HG02678 (cell line): ENCODE data around the gene OR6P1.

Experiments
- ATAC-seq: cut with Tn5 transposase; IDR thresholded peaks from one replicate; pipeline ENCODE4 v1.9.1; 2021; ENCODE audit warnings: mild to moderate bottlenecking, moderate library complexity; ENCODE audit not compliant: unreplicated experiment

The OR6P1 gene

GRCh38 chr1:158570480-158570879 is at the start of gene OR6P1:
OR6P1 (minus strand) TSS chr1:158570580; CDS start chr1:158563604, 6,976 bp downstream.
- ATAC-seq, result no peak

DNA sequence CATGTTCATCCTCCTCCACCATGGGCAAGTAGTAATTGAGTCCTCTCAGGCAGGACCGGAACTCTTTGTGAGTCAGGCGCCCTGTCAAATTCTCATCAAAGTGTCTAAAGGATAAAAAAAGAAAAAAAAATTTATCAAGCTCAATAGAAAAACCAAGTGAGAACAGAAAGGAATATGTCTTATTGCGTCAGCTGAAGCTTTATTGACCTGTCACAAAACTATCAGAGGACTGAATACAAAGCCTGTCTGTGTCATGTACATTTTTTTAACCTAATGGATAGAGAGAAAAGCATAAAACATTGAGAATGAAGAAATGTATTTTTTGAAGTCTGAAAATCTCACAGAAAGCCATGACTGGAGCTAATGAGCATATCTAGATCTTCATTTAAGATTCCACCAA is 43.4 kb upstream of the OR6P1 start:
- no peak for ATAC-seq

DNA sequence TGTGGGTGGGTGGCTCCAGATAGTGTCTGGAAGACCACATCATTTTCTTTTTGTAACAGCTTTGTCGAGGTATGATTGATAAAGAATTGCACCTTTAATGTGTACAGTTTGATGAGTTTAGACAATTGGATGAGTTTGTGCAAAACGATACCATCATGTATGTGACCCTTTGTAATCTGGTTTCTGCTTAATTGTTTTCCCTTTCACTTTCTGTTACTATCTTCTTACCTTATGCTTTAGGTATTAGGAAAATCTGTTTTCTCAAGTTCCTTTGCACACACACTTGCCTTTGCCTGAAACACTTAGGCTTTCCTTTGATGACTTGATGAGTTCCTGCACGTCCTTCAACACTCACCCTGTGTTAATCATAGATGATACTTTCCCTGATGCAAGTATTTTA is 41.5 kb upstream of the OR6P1 start:
- ATAC-seq, result no peak

DNA sequence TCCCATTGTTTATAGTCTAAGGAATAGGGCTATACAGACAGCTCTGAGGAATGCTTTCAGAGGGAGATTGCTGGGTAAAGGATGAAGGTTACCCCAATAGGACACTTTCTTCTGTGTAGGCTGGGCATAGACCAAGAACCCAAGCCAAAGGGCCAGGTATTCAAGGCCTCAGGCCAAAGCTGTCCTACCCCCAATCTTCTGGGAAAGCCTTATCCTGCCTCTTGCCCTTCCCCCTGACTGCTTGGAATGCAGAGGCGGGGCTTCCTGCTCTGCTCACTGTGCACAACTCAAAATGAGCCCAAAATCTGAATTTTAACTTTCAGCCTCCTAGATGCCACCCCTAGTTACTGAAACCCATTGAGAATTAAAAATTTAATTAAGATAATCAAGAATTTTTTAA is 36.9 kb upstream of the OR6P1 start:
- ATAC-seq, result no peak

GRCh38 chr1:158604968-158605367 is 34.6 kb upstream of the OR6P1 start, which contains the start of gene OR10Z1:
OR10Z1 (plus strand) TSS chr1:158605268; CDS start chr1:158606439, 1,171 bp downstream.
- no peak for ATAC-seq

- no peak for ATAC-seq
These were observed 30.4 kb upstream of the OR6P1 start for GRCh38 chr1:158600735-158601134.

- no peak for ATAC-seq
These were observed 16.6 kb upstream of the OR6P1 start for GRCh38 chr1:158586942-158587341.

GRCh38 chr1:158583962-158584361 is 13.6 kb upstream of the OR6P1 start:
- no peak for ATAC-seq

DNA sequence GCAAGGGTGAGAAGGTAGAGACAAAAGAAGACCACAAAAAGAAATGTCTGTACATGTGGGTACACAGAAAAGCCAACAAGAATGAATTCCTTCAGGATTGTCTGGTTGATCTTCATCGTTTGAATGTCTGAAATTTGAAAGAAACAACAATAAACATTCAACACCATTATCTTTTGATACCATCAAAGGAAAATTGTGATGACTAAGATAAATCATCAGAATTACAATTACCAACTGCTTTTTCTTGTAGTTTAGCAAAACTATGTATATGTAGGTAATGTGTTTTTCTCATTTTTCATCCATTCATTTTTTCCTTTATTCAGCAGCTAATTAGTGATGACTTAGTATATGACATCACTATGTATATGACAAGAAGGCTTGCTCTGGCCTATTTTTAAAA is 9.4 kb upstream of the OR6P1 start, which contains the start of gene OR10X1:
OR10X1 (minus strand) TSS at position 167 of the 400 bp plus-strand sequence; CDS start at position 167, 0 bp downstream.
- ATAC-seq, result no peak

DNA sequence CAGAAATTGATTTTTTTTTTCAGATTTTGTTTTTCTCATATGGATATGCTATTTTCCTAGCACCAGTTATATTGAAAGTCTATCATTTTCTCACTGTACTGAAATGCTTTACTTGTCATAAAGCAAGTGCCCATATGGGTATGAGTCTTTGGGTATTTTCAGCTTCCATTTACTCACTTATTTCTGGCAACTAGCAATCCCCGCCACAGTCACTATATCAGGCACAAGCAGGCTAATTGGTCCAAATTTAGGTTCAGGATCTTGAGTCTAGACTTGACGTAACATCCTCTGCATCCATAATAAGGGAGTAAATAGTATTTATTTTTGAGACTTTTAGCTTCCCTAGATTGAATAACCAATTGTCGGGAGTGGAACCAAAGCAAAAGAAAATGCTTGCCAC is 7.2 kb upstream of the OR6P1 start:
- no peak for ATAC-seq

GRCh38 chr1:158572226-158572625 is 1.8 kb upstream of the OR6P1 start:
- ATAC-seq, result no peak

DNA sequence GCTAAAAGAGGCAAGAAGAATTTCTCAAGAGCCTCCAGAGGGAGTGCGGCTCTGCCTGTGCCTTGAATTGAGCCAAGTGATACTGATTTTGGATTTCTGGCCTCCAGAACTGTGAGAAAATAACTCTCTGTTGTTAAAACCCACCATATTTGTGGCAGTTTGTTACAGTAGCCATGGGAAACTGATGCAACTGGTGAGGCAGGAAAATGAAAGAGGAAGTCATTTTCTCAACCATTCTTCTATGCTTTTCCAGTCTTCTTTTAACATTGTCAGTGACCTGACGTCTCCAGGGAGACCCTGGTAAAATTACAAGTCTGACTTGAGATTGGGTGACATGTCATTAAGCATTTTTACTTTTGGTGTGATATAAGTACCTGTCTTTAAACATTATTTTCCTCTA is 5.8 kb downstream of the OR6P1 start:
- no peak for ATAC-seq

DNA sequence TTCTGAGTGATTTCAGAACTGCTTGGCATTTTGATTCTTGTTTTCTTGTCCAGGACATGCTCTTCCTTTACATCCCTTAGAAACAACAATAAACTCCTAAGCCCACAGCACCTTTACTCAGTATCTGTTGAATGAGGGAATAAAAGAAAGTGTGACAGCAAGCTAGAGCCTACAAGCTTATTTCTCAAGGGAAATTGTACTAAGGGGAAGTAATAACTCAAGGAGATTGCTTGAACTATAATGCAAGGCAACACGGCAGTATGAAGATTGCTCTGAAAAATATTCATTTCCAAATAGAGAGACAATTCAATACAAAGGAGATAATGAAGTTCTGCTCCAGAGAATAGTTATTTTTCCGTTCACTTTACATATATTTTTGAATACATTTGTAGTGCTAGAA is 6.5 kb downstream of the OR6P1 start:
- ATAC-seq, result no peak

GRCh38 chr1:158559696-158560095 is 10.7 kb downstream of the OR6P1 start:
- no peak for ATAC-seq

- no peak for ATAC-seq
These were observed 16.0 kb downstream of the OR6P1 start, which contains the start of gene OR6Y1 for GRCh38 chr1:158554352-158554751. OR6Y1 (minus strand) TSS chr1:158554405; CDS start chr1:158548105, 6,300 bp downstream.

DNA sequence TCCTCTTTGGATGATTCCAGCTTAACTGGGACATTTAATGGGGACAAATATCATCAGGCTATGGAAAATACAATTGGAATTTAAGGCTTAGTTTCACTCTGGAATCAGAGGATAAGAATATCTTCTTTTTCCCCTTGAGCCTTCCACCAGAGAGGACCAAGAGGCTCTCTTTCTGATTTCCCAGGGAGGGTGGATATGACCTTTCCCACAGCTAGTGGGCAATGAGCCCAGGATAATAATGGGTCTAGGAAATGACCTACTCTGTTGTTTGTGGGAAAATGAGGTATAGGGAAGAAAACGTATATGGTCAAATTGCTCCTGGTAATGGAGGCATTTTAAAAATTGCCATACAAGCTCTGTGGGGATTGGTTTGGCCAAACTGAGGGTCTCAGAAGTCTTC is 18.1 kb downstream of the OR6P1 start:
- no peak for ATAC-seq

GRCh38 chr1:158547533-158547932 is 22.8 kb downstream of the OR6P1 start:
- no peak for ATAC-seq

GRCh38 chr1:158537609-158538008 is 32.8 kb downstream of the OR6P1 start:
- ATAC-seq, result no peak

DNA sequence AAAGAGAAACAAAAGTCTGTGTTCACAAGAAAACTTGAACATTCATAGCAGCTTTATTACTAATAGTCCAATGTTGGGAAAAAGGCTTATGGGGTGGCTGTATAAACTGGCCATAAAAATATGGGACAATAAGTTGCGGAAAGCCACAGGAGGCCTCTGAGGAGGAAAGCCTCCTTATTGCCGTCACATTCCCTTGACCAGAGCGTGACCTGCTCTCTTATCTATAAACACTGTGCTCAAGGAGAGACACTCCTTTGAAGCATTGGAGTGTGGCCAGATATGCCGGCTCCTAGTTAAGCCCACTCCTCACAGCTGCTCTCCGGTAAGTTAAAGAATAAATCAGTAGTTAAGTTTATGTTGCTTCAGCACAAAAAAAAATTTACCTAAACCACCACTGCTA is 35.9 kb downstream of the OR6P1 start:
- no peak for ATAC-seq

- ATAC-seq, result no peak
These were observed 43.1 kb downstream of the OR6P1 start for GRCh38 chr1:158527190-158527815.

GRCh38 chr1:158521666-158522058 is 48.7 kb downstream of the OR6P1 start:
- ATAC-seq, result no peak

GRCh38 chr1:158520955-158521665 is 49.3 kb downstream of the OR6P1 start:
- ATAC-seq, result no peak
